Fibroblast of pulmonary artery (primary cell): Measurements from ENCODE around the gene DNAAF5.

Source experiments
- DNase-seq: peaks from one replicate; pipeline ENCODE4 v3.0.0-alpha.2; 2010; ENCODE audit warnings: low read depth
- H3K4me3 ChIP-seq: replicated peaks from 2 replicates; pipeline ENCODE4 v1.5.1; 2011; ENCODE audit warnings: low read depth, mild to moderate bottlenecking, control low read depth, low read length, moderate library complexity
- CTCF ChIP-seq: IDR thresholded peaks from 2 replicates; pipeline ENCODE4 v1.5.1; 2011; ENCODE audit warnings: mild to moderate bottlenecking, control low read depth, low read length, inconsistent platforms; ENCODE audit errors: missing control alignments

Gene DNAAF5

GRCh38 chr7:761631-762030 is 35.1 kb downstream of the DNAAF5 start:
- TF ChIP-seq CTCF: no peak
- DNase-seq: no peak
- no peak overlapping the region for H3K4me3 ChIP-seq

GRCh38 chr7:762885-763284 is 36.4 kb downstream of the DNAAF5 start:
- TF ChIP-seq CTCF: no peak
- no peak overlapping the region for H3K4me3 ChIP-seq

GRCh38 chr7:763762-764161 is 37.3 kb downstream of the DNAAF5 start:
- no peak for DNase-seq
- H3K4me3 ChIP-seq: no peak overlapping the region
- TF ChIP-seq CTCF: no peak

More at GRCh38 chr7:762885-763284, 36.4 kb downstream of the DNAAF5 start:
- no peak for DNase-seq

- DNase-seq: no peak
- TF ChIP-seq CTCF: no peak
- H3K4me3 ChIP-seq: no peak overlapping the region
Measured at GRCh38 chr7:765383-765782, 38.9 kb downstream of the DNAAF5 start.

GRCh38 chr7:767580-767940 is 41.1 kb downstream of the DNAAF5 start:
- TF ChIP-seq CTCF: no peak
- H3K4me3 ChIP-seq: no peak overlapping the region
- DNase-seq: peak; percentile 37

- peak; percentile 69 for DNase-seq
- no peak for TF ChIP-seq CTCF
- no peak overlapping the region for H3K4me3 ChIP-seq
Measured at GRCh38 chr7:767941-768731, 41.6 kb downstream of the DNAAF5 start.

GRCh38 chr7:768881-769504 is 42.5 kb downstream of the DNAAF5 start:
- peak; percentile 36 for DNase-seq
- TF ChIP-seq CTCF: no peak

More at GRCh38 chr7:768881-769504, 42.5 kb downstream of the DNAAF5 start:
- no peak overlapping the region for H3K4me3 ChIP-seq
